ENCODE measurements around the gene SLC29A1.
"Not testable (repeated sequence)": the region's sequence is repeated elsewhere in the genome, so short reads cannot be mapped to it uniquely, and the experiment has no call there.

Gene SLC29A1

DNA sequence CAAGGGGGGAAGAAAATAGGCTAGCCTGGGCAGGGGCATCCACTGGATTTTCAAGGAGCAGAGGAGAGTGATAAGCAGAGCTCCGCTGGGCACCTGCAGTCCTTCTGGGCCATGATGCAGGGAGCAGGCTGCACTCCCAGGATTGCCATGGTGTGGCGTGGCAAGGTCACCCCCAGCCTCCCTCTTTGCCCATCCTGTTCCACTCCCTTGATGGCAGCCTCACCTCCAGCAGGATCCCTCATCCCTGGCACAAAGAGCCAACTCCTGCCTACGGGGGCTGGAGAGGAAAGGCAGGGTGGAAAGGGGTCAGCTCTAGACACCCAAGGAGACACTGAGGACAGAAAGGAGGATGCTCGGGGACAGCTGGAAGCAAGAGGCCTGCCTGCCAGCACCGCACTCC lies 29.1 kb upstream of the SLC29A1 start:
- no peak for DNase-seq (ENCODE audit: low spot score)

DNA sequence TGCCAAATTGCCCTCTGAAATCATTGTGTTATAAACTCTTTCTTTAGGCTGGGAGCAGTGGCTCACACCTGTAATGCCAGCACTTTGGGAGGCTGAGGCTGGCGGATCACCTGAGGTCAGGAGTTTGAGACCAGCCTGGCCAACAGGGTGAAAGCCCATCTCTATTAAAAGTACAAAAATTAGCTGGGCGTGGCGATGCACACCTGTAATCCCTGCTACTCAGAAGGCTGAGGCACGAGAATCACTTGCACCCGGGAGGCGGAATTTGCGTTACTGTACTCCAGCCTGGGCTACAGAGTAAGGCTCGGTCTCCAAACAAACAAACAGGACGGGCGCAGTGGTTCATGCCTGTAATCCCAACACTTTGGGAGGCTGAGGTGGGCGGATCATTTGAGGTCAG lies 27.0 kb upstream of the SLC29A1 start:
- DNase-seq (ENCODE audit: low spot score), result not testable (repeated sequence)

DNA sequence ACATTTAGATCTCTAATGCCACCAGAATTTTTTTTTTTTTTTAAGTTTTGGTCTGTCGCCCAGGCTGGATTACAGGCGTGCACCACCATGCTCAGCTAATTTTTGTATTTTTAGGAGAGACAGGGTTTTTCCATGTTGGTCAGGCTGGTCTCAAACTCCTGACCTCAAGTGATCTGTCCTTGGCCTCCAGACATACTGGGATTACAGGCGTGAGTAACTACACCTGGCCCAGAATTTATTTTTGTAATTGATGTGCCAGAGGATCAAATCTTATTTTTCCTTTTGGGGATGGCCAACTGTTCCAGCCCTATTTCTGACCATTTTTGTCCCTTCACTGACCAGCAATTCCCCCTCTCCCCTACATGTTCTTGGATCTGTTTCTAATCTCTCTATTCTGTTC lies 24.7 kb upstream of the SLC29A1 start:
- DNase-seq (ENCODE audit: low spot score), result no peak

DNA sequence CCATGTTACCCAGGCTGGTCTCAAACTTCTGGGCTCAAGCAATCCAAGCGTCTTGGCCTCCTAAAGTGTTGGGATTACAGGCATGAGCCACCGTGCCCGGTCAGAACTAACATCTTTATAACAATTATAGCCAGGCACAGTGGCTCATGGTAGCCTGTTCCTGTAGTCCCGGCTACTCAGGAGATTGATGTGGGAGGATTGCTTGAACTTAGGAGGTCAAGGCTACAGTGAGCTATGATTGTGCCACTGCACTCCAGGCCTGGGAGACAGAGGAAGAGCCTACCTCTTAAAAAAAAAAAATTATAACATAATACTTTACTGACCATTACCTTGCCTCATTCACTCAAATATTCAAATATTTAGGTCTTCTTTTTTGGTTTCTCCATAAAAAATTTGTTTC lies 23.5 kb upstream of the SLC29A1 start:
- no peak for DNase-seq (ENCODE audit: low spot score)

DNA sequence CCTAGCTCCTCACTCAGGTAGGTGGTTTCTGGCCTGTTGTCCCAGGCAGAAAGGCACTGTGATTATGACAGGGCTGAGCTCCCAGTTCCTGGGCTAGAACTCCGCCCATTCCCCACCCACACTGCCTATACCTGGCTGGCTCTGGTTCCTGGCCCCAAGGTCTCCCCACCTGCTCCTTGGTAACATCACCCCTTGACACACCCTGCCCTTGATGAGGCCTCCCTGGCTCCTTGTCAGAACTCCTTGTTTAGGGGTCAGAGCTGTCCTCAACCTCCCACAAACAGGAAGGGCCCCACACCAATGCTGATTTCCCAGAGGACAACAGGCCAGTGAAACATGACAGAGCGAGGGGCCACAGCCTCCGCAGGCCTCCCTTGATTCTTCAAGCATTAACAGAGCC lies 22.2 kb upstream of the SLC29A1 start:
- DNase-seq (ENCODE audit: low spot score), result no peak

DNA sequence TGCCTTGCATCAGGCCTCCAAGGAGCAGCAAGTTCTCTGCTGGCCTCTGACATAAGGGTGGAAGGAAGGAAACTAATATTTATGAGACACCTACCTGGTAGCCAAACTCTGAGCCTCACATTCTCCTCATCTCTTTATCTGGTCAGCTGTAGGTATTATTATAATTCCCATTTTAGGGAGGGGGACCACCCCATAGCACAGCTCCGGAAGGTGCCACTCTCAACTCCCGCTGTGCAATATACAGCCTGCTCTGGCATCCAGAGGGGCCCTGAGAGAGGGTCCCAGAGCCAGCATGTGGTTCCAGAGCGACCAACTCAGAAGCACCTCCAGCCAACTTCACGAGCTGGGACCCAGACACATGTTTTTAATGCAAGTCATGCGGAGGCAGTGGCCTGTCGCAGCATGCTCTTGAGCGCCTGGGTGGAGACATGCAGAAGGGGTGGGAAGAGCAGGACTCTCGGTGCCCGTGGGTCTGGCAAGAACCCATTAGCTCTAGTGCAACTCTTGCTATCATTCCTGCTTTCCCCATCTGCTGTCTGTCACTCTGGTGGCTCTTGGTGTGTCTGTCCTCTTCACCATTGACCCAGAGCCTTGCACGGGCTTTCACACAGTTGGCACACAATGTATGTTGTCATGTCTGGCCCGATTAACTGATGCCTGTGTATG lies 21.6 kb upstream of the SLC29A1 start:
- DNase-seq (ENCODE audit: low spot score), result no peak

DNA sequence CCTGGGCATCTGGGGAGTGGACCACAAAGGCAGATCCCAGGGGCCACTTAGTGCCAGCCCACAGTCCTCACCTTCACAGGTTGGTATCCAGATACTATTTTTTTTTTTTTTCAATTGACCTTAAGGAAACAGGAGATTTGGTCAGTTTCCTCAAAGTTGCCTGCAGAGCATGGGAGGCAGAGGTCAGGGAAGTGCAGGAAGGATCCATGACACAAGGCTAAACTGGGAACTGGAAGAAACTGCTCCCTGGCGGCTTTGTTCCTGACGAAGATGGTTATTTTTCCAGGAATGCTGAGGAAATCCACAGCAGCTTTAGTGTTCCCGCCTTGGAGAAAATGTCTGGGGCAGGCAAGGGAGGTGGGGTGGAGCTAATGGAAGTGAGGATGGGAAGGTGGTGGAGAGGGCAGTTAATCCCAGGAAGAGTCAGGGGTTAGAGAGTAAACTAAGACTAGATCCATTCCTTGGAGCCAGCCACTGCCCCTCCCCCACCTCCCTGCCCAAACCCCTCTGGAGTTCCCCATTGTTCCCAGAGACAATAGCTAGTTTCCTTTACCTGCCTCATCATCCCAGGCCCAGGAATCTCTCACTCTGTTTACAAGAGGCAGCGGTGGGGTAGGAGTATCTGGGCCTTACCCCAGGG lies 20.9 kb upstream of the SLC29A1 start:
- DNase-seq (ENCODE audit: low spot score), result no peak

DNA sequence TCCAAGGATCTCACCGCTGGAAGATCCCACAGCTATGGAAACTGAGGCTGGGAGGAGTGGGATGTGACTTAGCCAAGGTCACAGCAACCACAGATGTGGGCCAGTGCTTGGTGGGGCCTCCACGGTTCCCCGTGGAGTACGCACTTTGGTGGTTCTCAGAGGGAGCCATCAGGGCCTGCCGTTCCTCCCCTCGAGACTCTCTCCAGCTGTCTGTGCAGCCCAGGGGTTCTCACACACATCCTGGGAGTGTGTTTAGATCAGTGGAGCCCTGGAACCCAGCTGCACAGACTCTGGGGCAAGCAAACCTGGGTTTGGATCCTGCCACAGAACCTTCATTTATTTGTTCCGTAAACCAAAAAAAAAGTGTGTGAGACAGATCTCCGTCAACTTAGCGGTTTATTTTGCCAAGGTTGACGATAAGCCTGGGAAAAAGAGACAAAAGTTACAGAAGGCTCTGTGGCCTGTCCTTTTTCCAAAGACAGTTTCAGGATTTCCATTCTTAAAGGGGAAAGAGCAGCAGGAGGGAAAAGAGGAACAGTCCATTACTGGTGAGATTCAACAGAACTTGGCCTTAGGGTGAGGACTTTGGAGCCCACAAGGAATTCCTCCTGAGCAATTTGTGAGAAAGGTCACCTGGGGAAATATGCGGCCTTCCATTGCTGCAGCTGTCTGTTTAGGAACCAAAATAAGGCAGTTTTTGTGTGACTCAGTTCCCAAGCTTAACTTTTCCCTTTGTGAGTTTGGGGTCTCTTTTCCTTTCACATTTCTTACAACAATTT lies 20.2 kb upstream of the SLC29A1 start:
- no peak for DNase-seq (ENCODE audit: low spot score)

DNA sequence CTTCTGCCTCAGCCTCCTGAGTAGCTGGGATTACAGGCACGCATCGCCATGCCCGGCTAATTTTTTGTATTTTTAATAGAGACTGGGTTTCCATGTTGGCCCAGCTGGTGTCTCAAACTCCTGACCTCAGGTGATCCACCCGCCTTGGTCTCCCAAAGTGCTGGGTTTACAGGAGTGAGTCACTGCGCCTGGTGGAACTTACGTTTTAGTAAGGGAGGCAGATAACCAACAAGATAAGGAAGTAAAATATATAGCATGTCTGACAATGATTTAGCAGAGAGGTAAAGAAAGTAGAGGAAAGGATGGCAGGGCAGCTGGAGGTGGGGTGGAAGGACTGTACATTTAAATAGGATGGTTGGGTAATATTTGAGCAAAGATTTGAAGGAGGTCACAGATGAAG lies 19.4 kb upstream of the SLC29A1 start:
- no peak for DNase-seq (ENCODE audit: low spot score)

DNA sequence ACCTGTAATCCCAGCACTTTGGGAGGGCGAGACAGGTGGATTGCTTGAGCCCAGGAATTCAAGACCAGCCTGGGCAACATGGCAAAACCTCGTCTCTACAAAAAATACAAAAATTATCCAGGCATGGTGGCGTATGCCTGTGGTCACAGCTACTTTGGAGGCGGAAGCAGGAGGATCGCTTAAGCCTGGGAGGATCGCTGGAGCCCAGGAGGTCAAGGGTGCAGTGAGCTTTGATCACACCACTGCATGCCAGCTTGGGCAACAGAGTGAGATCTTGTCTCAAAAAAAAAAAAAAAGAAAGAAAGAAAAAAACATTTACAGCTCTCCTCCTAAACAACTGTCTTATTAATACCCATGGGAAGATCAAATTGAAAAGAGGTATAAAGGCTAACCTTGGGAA lies 15.4 kb upstream of the SLC29A1 start:
- DNase-seq (ENCODE audit: low spot score), result no peak

DNA sequence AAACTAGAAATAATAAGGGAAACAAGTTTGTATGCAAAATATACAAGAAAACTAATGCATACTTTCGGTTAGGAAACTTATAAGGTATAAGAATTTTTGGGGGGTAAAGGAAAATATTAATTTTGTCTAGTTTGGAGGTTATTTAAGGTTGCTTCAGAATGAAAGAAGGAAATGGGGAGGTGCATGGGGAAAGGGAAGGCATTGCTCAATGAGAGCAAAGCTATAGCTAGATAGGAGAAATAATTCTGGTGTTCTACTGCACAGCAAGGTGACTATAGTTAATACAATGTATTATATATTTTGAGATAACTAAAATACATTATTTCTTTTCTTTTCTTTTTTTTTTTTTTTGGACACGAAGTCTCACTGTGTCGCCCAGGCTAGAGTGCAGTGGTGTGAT lies 12.1 kb upstream of the SLC29A1 start:
- DNase-seq (ENCODE audit: low spot score), result no peak

DNA sequence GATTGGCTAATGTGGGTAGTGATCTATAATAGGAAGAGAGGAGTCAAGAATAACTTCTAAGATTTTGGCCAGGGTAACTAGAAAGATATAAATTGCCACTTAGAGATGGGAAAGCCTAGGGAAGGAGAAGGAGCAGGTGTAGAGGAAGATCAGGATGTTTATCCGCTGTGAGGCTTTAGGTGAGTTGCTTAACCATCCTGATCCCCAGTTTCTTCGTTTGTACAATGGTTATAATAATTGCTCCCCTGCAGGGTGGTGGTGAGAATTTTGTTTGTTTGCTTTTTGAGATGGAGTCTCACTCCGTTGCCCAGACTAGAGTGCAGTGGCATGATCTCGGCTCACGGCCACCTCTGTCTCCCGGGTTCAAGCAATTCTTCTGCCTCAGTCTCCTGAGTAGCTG lies 9.1 kb upstream of the SLC29A1 start:
- no peak for DNase-seq (ENCODE audit: low spot score)

DNA sequence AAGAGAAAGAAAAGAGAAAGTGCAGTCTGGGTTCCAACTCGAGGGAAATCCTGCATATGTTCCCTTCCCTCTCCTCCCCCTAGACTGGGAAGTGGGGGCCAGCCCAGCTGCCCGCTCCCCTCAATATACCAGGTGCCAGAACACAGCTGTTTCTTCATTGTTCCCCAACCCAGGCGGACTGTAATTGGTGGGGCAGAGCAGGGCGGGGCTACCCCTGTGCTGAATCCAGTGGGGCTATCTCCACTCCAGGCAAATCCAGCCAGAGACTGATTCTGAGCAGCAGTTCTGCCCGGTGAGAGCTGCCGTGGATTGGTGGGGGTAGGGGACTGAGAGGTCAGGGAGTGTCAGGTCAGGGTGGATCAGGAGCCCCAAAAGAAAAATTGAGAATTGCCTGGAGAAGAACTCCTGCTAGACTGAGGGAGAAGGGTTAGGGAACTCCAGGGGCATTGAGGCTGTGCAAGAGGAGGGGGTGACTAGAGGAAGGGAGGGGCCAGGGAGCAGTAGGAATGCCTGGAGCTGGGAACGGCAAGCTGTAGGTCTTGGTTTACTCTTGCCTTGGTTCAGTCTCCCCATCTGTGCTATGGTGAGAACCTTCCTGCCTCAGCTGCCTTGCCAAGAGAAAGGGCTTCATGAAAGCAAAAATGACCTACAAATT lies 6.6 kb upstream of the SLC29A1 start, which contains the start of gene MYMX:
Gene MYMX (plus strand): TSS at position 250 of the 655 bp plus-strand sequence. CDS start 546 bp downstream, outside the sequence.
- no peak for DNase-seq (ENCODE audit: low spot score)

DNA sequence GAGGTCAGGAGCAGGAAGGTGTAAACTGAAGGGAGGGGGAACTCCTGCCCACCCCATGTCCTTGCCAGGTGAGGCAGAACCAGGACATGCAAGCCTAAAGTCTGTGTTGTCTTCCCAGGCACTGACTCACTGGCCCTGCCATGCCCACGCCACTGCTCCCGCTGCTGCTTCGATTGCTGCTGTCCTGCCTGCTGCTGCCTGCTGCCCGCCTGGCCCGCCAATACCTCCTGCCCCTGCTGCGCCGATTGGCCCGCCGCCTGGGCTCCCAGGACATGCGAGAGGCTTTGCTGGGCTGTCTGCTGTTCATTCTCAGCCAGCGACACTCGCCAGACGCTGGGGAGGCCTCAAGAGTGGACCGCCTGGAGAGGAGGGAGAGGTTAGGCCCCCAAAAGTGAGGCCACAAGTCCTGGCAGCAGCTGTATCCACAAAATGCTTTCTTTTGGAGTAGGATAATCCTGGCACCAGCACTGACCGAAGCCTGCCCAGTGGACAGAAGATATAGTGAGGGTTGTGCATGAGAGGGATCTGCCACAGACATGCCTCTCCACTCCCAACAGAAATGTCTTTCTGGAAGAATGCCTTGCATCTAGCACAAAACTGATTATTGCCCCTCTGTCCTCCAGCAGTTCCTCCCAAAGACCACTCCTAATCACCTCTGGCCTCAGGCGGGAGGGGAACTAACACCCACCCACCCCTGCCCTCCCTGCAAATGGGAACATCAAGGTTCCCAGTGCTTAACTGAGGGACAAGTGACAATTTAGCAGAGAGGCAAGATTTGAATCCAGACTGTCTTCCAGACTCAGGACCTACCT lies 5.9 kb upstream of the SLC29A1 start:
- DNase-seq (ENCODE audit: low spot score), result no peak

DNA sequence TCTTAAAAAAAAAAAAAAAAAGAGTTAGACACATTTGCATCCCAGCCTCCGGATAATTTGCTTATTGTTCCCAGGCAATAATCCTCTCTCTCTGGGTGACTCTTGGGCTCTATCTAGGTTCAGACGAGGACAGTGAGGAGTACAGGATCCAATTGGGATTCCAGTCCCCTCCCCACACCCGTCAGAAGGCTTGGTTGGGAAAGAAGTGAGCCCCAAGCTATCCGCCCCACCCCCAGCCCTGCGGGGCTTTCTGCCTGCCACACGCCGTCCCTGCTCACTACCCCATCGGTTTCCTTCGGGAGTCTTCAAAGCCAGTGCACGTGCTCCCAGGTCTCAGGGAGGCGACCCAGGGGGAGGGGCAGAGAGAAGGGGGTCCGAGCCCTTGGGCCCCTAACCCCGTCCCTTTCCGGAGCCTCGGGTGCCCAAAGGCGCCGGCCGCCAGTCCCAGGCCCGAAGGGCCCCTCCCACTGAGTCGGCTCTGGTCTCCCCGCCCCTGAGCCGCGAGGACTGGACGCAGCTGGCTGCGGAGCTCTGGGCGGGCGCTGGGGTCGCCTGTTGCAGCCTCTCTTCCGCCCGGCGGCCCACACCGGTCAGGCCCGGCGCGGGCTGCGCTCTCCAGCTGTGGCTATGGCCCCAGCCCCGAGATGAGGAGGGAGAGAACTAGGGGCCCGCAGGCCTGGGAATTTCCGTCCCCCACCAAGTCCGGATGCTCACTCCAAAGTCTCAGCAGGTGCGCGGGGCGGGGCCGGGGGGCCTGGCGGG lies 4.2 kb upstream of the SLC29A1 start:
- no peak for DNase-seq (ENCODE audit: low spot score)

DNA sequence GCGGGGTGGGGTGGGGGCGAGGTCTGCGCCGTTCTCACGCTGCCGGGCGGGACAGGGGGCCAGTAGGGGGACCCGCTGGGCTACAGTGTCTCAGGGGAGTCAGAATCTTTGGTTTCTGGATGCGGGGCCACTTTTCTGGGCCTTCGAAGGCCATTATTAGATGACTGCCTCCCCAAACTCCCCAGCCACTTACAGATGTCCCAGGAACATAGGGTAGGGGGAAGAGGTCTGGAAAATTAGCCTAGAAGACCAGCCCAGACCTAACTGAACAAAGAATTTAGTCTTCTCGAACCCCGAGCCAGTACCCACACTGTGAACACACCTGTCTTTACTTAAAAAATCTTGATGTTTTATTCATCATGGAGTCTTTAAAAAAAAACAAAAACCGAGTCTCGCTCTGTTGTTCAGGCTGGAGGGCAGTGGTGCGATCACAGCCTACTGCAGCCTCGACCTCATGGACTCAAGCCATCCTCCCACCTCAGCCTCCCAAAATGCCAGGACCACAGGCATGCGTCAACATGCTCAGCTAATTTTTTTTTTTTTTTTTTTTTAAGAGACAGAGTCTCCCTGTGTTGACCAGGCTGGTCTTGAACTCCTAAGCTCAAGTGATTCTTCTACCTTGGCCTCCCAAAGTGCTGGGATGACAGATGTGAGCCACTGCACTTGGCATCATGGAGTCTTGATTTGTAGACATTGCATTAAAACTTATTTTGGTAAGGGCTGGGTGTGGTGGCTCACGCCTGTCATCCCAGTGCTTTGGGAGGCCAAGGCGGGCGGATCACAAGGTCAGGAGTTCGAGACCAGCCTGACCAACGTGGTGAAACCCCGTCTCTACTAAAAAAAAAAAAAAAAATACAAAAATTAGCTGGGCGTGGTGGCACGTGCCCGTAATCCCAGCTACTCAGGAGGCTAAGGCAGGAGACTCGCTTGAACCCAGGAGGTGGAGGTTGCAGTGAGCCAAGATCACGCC lies 3.3 kb upstream of the SLC29A1 start:
- DNase-seq (ENCODE audit: low spot score), result no peak

DNA sequence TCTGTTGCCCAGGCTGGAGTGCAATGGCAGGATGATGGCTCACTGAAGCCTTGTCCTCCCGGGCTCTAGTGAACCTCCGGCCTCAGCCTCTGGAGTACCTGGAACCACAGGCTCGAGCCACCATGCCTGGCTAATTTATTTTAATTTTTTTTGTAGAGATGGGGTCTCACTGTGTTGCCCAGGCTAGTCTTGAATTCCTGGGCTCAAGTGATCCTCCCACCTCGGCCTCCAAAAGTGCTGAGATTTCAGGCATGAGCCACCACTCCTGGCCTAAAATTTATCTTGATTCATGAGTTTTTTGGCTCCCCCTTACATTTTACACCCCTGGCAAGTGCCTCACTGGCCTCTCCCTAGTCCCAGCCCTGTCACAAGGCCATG lies 2.5 kb upstream of the SLC29A1 start:
- no peak for DNase-seq (ENCODE audit: low spot score)

DNA sequence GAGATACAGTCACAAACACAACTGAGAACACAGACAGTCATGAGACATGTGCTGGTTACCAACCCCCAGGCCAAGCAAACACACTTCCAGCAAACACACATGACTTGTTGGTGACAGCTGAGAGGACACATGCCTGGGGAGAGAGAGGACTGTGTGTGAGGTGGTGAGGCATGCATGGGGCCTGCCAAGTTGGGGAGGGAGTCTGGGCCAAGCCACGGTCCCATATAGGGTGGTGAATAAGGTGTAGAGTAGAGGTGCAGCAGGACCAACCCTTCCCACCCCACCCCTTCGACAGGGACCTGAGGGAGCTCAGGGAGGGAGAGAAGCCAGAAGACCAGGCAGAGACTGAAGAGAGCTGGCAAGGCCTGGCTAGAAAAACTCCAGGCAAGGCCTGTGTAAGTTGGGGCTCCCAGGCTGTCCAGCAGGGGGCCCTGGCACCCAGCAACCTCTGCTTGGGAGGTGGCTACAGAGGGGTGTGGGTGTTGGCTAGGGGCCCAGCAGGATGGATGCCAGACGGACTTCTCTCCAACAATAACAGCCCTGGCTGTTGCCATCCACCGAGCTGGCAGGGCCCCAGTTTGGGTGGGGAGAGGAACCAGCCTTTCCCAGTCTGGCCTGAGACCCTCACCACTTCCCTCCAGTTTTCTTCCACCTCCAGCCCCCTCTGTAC lies 2.0 kb upstream of the SLC29A1 start:
- DNase-seq (ENCODE audit: low spot score), result peak; percentile 78

DNA sequence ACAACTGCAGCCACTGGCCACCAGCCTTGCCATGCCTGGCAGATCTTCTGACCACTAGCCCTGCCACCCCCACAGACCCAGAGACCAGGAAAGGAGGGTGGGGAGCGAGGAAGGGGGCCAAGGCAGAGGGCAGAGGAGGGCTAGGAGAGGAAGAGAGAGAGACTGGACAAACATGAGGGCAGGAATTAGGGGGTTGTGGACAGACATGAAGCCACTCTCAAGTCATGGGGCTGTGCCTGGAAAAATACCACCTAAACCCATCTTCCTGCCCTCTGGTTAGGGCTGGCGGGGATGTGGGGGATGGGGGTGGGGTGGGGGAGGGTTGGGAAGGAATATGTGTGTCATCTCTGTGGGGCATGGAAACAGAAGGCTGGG lies 1.4 kb upstream of the SLC29A1 start:
- DNase-seq (ENCODE audit: low spot score), result no peak

Data from CD4-positive, alpha-beta T cell treated with Interleukin-2 at 100 ng/mL for 4 hours (primary cell).